Caco-2 (cell line): Measurements from ENCODE around the gene ATOH8. TPM values are rescaled to one million over a fixed set of nuclear protein-coding genes. Genes with fewer than 3 reads are reported as not detected.

Experiments used
- BruUV-seq: library from RNA; stranded (reverse); fragments of 400-500 nt; replicated peaks from 2 replicates; lab custom pipeline; 2021; lab: Mats Ljungman, UMichigan
- CTCF ChIA-PET: fragments of 300-600 bp; sonication (Branson Sonifier 250); formaldehyde crosslinking; loops from one replicate; lab custom pipeline; 2022; ENCODE audit warnings: antibody characterized with exemption; lab: Charles Lee
- POLR2A ChIA-PET: fragments of 300-600 bp; sonication (Branson Sonifier 250); formaldehyde crosslinking; loops from one replicate; lab custom pipeline; 2022; ENCODE audit warnings: antibody characterized with exemption; lab: Charles Lee
- DNase-seq, 2 experiments: peaks; one replicate each; pipeline versions ENCODE4 v3.0.0 to v3.0.0-alpha.2; 2020 to 2022
- H3K27me3 ChIP-seq: replicated peaks from 2 replicates; pipeline ENCODE4 v1.6.0; 2011; ENCODE audit warnings: low read length; ENCODE audit not compliant: control insufficient read depth, insufficient read depth
- H3K36me3 ChIP-seq: 2 replicates; pipeline ENCODE4 v1.5.1; 2011; ENCODE audit warnings: low read length; ENCODE audit not compliant: control insufficient read depth, insufficient read depth
- H3K4me1 ChIP-seq: fragments of 250-450 bp; sonication (Bioruptor Pico); 2 replicates; pipeline ENCODE4 v1.5.1; 2020; ENCODE audit warnings: mild to moderate bottlenecking
- H3K4me3 ChIP-seq: 2 replicates; pipeline ENCODE4 v1.5.1; 2011; ENCODE audit warnings: low read depth, mild to moderate bottlenecking, control low read depth, low read length
- H3K9me3 ChIP-seq: fragments of 250-450 bp; sonication (Bioruptor Pico); 2 replicates; pipeline ENCODE4 v1.5.1; 2020; ENCODE audit warnings: mild to moderate bottlenecking, moderate library complexity
- H3K27ac Mint-ChIP-seq: one replicate; pipeline ENCODE4 v1.8.0; 2022; ENCODE audit warnings: mixed read lengths; ENCODE audit not compliant: unreplicated experiment
- H3K27me3 Mint-ChIP-seq: one replicate; pipeline ENCODE4 v1.8.0; 2022; ENCODE audit warnings: mixed read lengths; ENCODE audit not compliant: insufficient read depth, unreplicated experiment
- H3K36me3 Mint-ChIP-seq: one replicate; pipeline ENCODE4 v1.8.0; 2022; ENCODE audit warnings: mild to moderate bottlenecking, mixed read lengths; ENCODE audit not compliant: insufficient read depth, unreplicated experiment
- H3K4me1 Mint-ChIP-seq: one replicate; pipeline ENCODE4 v1.8.0; 2022; ENCODE audit warnings: low read depth, mixed read lengths; ENCODE audit not compliant: unreplicated experiment
- H3K4me3 Mint-ChIP-seq: one replicate; pipeline ENCODE4 v1.8.0; 2022; ENCODE audit warnings: mild to moderate bottlenecking, moderate library complexity, mixed read lengths; ENCODE audit not compliant: unreplicated experiment
- H3K9me3 Mint-ChIP-seq: one replicate; pipeline ENCODE4 v1.8.0; 2022; ENCODE audit warnings: mixed read lengths; ENCODE audit not compliant: unreplicated experiment
- CTCF ChIP-seq, 2 experiments: fragments of 200-600 bp in 1 of 2; IDR thresholded peaks; 1 replicate in 1 of 2; 2 replicates in 1 of 2; pipeline versions ENCODE4 v1.5.1 to v1.8.0; 2011 to 2022; ENCODE audit warnings: antibody characterized with exemption in 1 of 2, control low read depth in 1 of 2, inconsistent platforms in 1 of 2, low read depth in 1 of 2, low read length in 1 of 2, mild to moderate bottlenecking in 1 of 2, moderate library complexity in 1 of 2; ENCODE audit not compliant: insufficient read depth in 1 of 2, severe bottlenecking in 1 of 2, unreplicated experiment in 1 of 2
- intact Hi-C: fragments of 100-400 bp; cut with micrococcal nuclease; formaldehyde crosslinking; loops from one replicate; pipeline ENCODE4 v1.10.0; 2022; ENCODE audit not compliant: unreplicated experiment
- total RNA-seq: library from RNA; stranded (reverse); gene quantifications from 2 replicates; pipeline ENCODE4 v1.2.3, GENCODE V29; 2022

Gene ATOH8
- total RNA-seq, 1 experiment from 2014 or later: not detected

GRCh38 chr2:85721641-85722040, 32.1 kb upstream of the ATOH8 start:
- no peaks in the 10 kb centered on the region for H3K4me1 ChIP-seq
- Mint-ChIP-seq H3K36me3 (no peaks in the 10 kb centered on the region), H3K27me3 (no peaks in the 10 kb centered on the region), H3K9me3 (no peaks in the 10 kb centered on the region), H3K4me3 (no peak overlapping the region), H3K27ac (no peak overlapping the region), H3K4me1 (no peaks in the 10 kb centered on the region)
- no TSS peak for BruUV-seq
- H3K4me3 ChIP-seq: no peak overlapping the region
- CTCF ChIA-PET: no interaction called here
- H3K27me3 ChIP-seq: no peaks in the 10 kb centered on the region
- intact Hi-C loops: no loop called here
- TF ChIP-seq CTCF (IDR thresholded peaks at IDR 0.05; ENCODE audit: insufficient read depth in 1 of 2, low read depth in 1 of 2, low read length in 1 of 2, severe bottlenecking in 1 of 2, unreplicated experiment in 1 of 2): no peak
- DNase-seq: no peak
- H3K9me3 ChIP-seq: no peaks in the 10 kb centered on the region; the same call in 1 of the 2 replicates
- POLR2A ChIA-PET: interaction anchor here (0.7 kb wide), 1 partner anchor 45 kb away, joined by 3 read pairs; no protein-coding TSS in a partner anchor
- H3K36me3 ChIP-seq: no peaks in the 10 kb centered on the region

- Histone ChIP-seq H3K27me3 (no peaks in the 10 kb centered on the region), H3K36me3 (no peaks in the 10 kb centered on the region), H3K4me3 (no peak overlapping the region), H3K4me1 (no peaks in the 10 kb centered on the region), H3K9me3 (no peaks in the 10 kb centered on the region; the same call in 1 of the 2 replicates)
- H3K4me3 Mint-ChIP-seq: no peak overlapping the region
- H3K36me3 Mint-ChIP-seq: no peaks in the 10 kb centered on the region
- no peak for DNase-seq
- H3K9me3 Mint-ChIP-seq: no peaks in the 10 kb centered on the region
- H3K4me1 Mint-ChIP-seq: no peaks in the 10 kb centered on the region
- H3K27me3 Mint-ChIP-seq: no peaks in the 10 kb centered on the region
- BruUV-seq: no TSS peak
- POLR2A ChIA-PET: no interaction called here
- CTCF ChIA-PET: interaction anchor here (1.6 kb wide), 1 partner anchor 85 kb away, joined by 8 read pairs; no protein-coding TSS in a partner anchor
- intact Hi-C loops: no loop called here
- no peak overlapping the region for H3K27ac Mint-ChIP-seq
- no peak for TF ChIP-seq CTCF (IDR thresholded peaks at IDR 0.05; ENCODE audit: insufficient read depth in 1 of 2, low read depth in 1 of 2, low read length in 1 of 2, severe bottlenecking in 1 of 2, unreplicated experiment in 1 of 2)
Observed at GRCh38 chr2:85722519-85722918, 31.3 kb upstream of the ATOH8 start.

GRCh38 chr2:85723707-85724360, 30.0 kb upstream of the ATOH8 start:
- no peak for DNase-seq
- Mint-ChIP-seq H3K4me1 (no peaks in the 10 kb centered on the region), H3K36me3 (no peaks in the 10 kb centered on the region), H3K9me3 (no peaks in the 10 kb centered on the region), H3K27ac (no peak overlapping the region), H3K4me3 (no peak overlapping the region), H3K27me3 (no peaks in the 10 kb centered on the region)
- Histone ChIP-seq H3K36me3 (no peaks in the 10 kb centered on the region), H3K27me3 (no peaks in the 10 kb centered on the region), H3K4me3 (no peak overlapping the region), H3K9me3 (no peaks in the 10 kb centered on the region; the same call in 1 of the 2 replicates), H3K4me1 (no peaks in the 10 kb centered on the region)
- POLR2A ChIA-PET: no interaction called here
- CTCF ChIA-PET: interaction anchor here (1.1 to 1.6 kb wide), 2 partner anchors 86 to 104 kb away, joined by 3 to 8 read pairs; no protein-coding TSS in a partner anchor
- no peak for TF ChIP-seq CTCF (IDR thresholded peaks at IDR 0.05; ENCODE audit: insufficient read depth in 1 of 2, low read depth in 1 of 2, low read length in 1 of 2, severe bottlenecking in 1 of 2, unreplicated experiment in 1 of 2)
- no TSS peak for BruUV-seq
- intact Hi-C loops: no loop called here
